ENCODE measurements around the gene CPNE7. TPM values are rescaled to one million over a fixed set of nuclear protein-coding genes. Genes with fewer than 3 reads are reported as not detected.

CPNE7 gene
- total RNA-seq, 4 donors from 2014 or later = 0.19 to 2.4 (median 1.1) TPM; not detected in 1

DNA sequence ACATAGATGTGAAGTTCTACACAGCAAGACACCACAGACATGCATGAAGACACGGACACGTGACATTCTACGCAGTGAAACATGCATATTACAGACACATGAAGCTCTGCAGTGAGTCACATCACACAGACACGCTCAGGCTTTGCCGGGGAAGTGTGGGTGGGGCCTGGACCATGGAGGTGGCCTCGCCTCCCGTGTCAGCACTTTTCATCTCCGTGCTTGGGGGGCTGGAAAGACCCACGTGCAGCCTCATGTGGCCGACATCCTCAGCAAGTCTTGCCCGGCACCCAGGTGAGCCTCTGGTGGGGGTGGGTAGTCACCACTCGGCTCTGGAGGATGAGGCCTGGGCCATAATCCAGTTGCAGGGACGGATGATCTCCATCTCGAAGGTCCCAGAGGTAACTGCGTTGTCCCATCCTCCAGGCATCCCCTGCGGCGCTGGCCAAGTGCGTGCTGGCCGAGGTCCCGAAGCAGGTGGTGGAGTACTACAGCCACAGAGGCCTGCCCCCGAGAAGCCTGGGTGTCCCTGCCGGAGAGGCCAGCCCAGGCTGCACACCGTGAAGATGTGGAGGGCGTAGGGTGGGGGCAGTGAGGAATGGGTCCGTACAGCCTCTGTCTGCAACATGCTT is 20.6 kb downstream of the CPNE7 start:
- TF ChIP-seq CTCF (IDR thresholded peaks at IDR 0.05) = no peak
- ATAC-seq (ENCODE audit: low FRiP score) = no peak
- DNase-seq (ENCODE audit: low spot score) = no peak

DNA sequence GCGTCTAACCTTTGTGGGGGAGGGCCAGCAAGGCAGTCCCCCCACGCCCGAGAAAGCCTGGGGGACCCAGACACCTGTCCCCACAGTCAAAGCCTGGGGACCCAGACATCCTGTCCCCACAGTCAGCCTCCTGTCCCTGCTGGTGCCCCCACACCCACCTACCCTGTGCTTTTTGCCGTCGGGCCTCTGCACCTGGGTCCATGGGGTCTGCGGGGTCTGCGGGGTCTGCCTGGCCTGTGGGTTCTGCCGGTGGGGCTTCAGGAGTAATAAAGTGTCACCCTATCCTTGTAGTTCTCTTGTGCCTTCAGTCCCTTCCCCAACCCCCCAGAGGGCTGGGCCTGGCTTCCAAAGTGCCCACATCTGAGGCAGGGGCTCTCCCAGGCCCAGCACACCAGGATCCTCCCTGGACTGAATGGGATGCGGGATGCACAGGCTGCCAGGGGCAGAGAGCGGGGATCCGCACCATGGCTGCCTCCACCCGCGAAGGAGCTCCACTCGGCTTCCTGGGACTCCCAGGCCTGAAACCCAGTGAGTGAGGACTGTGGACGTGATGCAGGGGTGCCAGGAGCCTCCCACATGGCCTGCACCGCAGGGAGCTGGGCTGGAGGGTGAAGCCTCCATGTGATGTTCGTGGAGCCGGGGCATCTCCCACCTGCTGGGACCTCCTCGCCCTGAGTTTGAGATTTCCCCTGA is 21.5 kb downstream of the CPNE7 start:
- no peak for TF ChIP-seq CTCF (IDR thresholded peaks at IDR 0.05)
- DNase-seq (ENCODE audit: low spot score) (no peak), ATAC-seq (ENCODE audit: low FRiP score) (no peak)

- DNase-seq (ENCODE audit: low spot score) = no peak
- ATAC-seq (ENCODE audit: low FRiP score) = no peak
- no peak for TF ChIP-seq CTCF (IDR thresholded peaks at IDR 0.05)
Measured at GRCh38 chr16:89598199-89598598, 22.6 kb downstream of the CPNE7 start.

DNA sequence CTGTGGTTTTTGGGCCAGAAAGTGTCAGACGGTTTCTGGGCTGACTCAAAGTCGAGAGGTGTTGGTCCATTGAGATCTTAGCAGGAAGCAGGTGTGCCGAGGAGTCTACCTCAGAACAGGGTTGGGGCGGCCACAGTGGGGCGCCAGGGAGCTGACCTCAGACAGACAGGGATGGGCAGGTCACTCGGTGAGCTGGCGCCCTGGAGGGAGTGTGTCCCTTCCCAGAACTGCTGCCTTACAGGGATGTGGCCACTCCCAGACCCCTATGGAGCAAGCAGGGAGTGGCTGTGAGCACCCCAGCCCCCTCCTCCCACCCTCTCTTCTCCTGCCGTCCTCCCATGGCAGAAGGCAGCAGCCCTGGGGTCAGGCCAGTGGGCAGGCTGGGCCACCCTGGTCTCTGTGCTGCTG is 23.9 kb downstream of the CPNE7 start:
- ATAC-seq (ENCODE audit: low FRiP score) = no peak
- no peak for TF ChIP-seq CTCF (IDR thresholded peaks at IDR 0.05)
- DNase-seq (ENCODE audit: low spot score) = no peak

DNA sequence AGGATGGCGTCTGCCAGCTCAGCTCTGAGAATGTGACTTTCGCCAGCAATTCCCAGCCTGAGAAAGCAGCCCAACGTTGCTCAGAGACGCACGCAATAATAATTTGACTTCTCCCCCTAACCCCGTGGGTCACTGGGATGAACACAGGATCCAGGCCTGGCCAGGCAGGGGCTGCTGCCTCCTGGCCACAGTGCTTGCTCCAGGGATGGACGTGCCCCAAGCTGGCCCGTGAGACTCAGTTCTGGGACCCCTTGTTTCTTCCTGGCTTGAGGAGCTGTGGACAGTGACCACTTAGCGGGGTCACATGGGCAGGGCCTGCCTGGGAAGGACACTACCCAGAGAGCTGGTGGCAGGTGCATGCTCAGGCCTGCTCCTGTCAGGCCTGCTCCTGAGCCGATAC is 24.3 kb downstream of the CPNE7 start:
- ATAC-seq (ENCODE audit: low FRiP score) (no peak), DNase-seq (ENCODE audit: low spot score) (no peak)
- no peak for TF ChIP-seq CTCF (IDR thresholded peaks at IDR 0.05)

DNA sequence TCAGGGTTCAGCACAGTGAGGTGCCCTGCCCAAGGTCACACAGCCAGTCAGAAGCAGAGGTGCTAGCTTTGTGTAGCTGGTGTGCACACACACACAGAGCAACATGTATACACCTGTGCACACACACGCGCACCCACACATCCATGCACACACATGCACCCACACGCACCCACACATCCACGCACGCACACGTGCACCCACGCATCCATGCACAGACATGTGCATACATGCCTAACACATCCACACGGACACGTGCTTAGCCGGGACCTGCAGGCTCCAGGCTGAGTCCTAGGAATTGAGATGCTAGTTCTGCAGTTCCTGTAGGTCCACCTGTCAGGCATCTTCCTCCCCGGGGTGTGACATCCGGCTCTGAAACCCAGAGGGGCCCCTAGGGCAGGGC is 24.9 kb downstream of the CPNE7 start:
- DNase-seq (ENCODE audit: low spot score) = no peak
- ATAC-seq (ENCODE audit: low FRiP score) = no peak
- no peak for TF ChIP-seq CTCF (IDR thresholded peaks at IDR 0.05)

DNA sequence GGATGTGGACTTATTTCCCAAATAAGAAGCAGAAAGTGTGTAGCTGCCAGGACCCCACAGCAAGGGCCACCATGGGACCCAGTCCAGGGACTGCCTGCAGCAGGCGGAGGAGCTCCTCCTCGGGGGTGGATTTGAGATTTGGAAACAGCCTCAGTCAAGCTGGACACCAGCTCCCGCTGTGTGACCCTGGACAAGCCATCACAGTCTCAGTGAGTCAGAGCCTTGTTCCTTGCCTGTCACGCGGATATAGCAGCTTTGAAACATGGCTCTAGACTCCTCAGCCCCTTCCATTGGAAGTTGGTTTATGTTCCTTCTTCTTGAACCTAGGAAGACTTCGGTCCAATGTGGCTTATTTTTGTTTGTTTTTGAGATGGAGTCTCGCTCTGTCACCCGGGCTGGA is 25.4 kb downstream of the CPNE7 start:
- ATAC-seq (ENCODE audit: low FRiP score) = no peak
- DNase-seq (ENCODE audit: low spot score) = no peak
- TF ChIP-seq CTCF (IDR thresholded peaks at IDR 0.05) = no peak
